HPDE6-E6E7 (cell line): Measurements from ENCODE around the gene RNPEPL1.

ENCODE experiments used
- DNase-seq: peaks from one replicate; pipeline ENCODE4 v3.0.0; 2011; ENCODE audit warnings: missing footprints; ENCODE audit errors: extremely low spot score

RNPEPL1 gene

GRCh38 chr2:240564561-240565332, 3.5 kb upstream of the RNPEPL1 start:
- DNase-seq: no peak

- DNase-seq: no peak
Observed at GRCh38 chr2:240565333-240566202, 2.7 kb upstream of the RNPEPL1 start.

GRCh38 chr2:240566203-240567136, 1.8 kb upstream of the RNPEPL1 start:
- DNase-seq: no peak

GRCh38 chr2:240567137-240567871, 980 bp upstream of the RNPEPL1 start:
- DNase-seq: no peak

- no peak for DNase-seq
Observed at GRCh38 chr2:240568678-240569522, 616 bp downstream of the RNPEPL1 start.

DNA sequence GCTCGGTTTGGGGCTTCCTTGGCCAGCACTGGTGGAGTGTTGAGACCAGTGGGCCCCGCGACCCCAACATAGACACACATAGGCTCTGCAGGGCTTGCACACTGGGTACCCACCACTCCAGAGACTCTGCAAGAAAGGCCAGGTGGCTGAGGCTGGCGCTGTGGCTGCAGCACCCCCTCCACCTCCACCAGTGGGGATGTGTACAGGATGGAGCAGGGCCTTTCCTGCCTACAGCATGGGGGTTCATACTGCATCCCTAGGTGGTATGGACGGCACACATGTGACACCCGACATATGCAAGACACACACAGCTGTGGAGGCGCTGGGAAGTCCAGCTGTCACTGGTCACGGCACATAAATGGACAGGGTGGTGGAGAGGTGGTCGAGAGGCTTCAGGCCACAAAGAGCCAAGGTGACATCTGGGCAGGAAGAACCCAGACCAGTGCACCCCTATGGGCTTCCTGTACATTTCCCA, 1.3 kb downstream of the RNPEPL1 start:
- no peak for DNase-seq

GRCh38 chr2:240569998-240570530, 1.8 kb downstream of the RNPEPL1 start:
- DNase-seq: no peak

DNA sequence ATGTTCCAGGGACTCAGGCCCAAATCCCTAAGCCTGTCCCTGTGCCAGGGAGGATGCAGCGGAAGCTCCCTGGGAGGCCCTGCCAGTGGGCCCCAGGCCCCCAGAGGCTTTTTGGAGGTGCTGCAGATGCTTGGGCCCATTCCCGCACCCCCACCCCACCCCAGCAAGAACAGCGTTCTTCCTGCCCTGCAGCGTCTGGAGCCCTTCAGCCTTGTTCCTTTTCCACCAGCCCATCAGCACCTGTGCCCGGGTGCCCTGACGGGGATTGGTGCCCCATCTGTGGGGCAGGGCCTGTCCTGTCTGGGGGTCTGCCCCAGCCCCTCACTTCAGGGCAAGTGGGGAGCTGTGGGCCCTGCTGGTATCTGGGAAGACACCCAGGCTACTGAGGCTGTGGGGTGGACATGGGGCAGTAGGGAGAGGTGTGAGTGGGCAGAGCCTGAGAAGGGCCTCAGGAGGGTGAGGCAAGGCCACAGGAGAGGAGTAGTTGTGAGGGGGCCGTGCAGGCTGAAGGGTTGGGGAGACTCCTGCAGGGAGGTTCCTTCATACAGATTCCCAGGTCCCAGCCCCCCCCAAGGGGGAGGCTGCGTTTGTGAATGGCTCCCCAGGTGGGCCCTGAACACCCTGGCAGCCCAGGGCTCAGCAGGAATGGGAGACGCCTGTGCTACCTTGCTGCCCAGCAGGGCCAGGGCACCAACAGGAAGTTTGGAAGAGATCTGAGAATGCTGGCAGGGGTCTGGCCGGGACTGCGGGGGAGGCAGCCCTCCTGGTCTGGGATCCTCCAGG, 2.4 kb downstream of the RNPEPL1 start:
- DNase-seq: no peak

DNA sequence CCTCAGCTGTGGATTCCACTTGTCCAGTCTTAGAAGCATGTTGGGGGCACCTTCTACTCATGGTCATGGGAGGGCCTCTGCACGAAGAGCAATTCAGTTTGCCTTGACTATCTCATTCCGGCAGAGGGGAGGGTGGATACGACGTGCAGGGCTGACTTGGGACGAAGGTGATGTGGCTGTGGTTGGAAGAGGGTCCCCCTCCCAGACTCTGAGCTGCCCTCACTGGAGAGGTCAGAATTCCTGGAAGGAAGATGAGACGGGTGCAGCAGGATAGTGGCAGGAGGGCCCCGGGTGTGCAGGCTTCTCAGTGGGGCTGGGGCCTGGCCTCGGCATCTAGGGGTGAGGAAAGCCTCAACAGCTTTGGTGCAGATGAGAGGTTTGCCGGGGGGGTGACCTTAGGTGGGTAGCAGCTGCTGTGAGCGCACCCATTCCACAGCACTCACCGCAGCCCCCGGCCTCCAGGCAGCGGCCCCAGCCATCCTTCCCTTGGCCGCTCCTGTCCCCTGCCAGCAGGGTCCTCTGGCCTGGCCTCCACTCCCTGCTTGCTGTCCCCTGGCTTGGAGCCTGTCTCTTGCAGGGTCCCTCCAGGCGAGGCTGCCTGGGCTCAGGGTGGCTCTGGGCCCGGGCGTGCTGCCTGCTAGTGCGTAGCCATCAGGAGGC, 3.2 kb downstream of the RNPEPL1 start:
- no peak for DNase-seq

GRCh38 chr2:240572141-240573031, 4.1 kb downstream of the RNPEPL1 start:
- no peak for DNase-seq

GRCh38 chr2:240573071-240573515, 4.8 kb downstream of the RNPEPL1 start:
- no peak for DNase-seq

DNA sequence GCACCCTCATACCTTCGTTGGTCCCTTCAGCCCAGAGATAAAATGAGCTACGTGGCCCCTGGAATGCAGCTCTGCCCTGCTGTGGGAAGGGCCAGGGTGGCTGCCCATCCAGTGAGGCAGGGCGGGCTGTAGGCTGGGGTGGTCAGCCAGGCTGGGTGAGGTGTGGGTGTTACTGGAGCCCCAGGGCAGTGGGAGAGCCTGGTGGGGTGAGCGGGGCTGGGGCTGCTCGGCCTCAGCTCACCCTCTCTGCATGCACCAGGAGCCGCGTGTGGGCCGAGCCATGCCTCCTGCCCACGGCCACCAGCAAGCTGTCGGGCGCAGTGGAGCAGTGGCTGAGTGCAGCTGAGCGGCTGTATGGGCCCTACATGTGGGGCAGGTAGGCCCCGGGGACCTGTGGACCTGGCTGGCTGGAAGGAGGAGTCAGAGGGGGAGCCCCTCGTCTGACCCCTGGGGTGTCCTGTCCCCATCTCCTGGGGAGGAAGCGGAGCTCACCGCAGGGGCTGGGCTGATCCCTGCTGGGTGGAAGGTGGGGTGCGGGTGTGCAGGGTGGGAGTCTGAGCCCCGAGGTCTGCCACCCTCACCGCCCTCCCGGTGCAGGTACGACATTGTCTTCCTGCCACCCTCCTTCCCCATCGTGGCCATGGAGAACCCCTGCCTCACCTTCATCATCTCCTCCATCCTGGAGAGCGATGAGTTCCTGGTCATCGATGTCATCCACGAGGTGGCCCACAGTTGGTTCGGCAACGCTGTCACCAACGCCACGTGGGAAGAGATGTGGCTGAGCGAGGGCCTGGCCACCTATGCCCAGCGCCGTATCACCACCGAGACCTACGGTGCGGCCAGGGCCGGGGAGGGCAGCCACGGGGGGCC, 5.5 kb downstream of the RNPEPL1 start:
- DNase-seq: no peak

GRCh38 chr2:240574386-240575100, 6.3 kb downstream of the RNPEPL1 start:
- no peak for DNase-seq

- DNase-seq: no peak
Observed at GRCh38 chr2:240575101-240575965, 7.0 kb downstream of the RNPEPL1 start.

- DNase-seq: no peak
Observed at GRCh38 chr2:240576036-240576435, 7.8 kb downstream of the RNPEPL1 start.
